ENCODE results near the gene LIMCH1.

GRCh38 chr4:41575665-41576064, 37.7 kb downstream of the LIMCH1 start:
- no peak for TF ChIP-seq POLR2A (IDR thresholded peaks at IDR 0.05; ENCODE audit: low read depth, low read length)
- no peak for TF ChIP-seq PAX5 (IDR thresholded peaks at IDR 0.05; ENCODE audit: insufficient read depth, low read length, severe bottlenecking)
- no peak for TF ChIP-seq POLR2AphosphoS5 (IDR thresholded peaks at IDR 0.05; ENCODE audit: low read depth, low read length)

Data from GM12891 (cell line).